Upper lobe of right lung (tissue), 1 donor: ENCODE results near the gene PLEKHA6. TPM values are rescaled to one million over a fixed set of nuclear protein-coding genes. Genes with fewer than 3 reads are reported as not detected.

ENCODE experiments used
- ATAC-seq: fragments of 200-7000 bp; cut with Tn5 transposase; one replicate; pipeline ENCODE4 v1.9.1; 2020; ENCODE audit warnings: mild to moderate bottlenecking, moderate library complexity
- DNase-seq: peaks from one replicate; pipeline ENCODE4 v3.0.0-alpha.2; 2020
- H3K27ac ChIP-seq: fragments of 200-600 bp; one replicate; pipeline ENCODE4 v1.8.0; 2022
- H3K27me3 ChIP-seq: fragments of 200-600 bp; one replicate; pipeline ENCODE4 v1.8.0; 2022; ENCODE audit warnings: mild to moderate bottlenecking
- H3K36me3 ChIP-seq: fragments of 200-600 bp; one replicate; pipeline ENCODE4 v1.8.0; 2022
- H3K4me1 ChIP-seq: fragments of 200-600 bp; one replicate; pipeline ENCODE4 v1.8.0; 2022
- H3K4me3 ChIP-seq: fragments of 200-600 bp; one replicate; pipeline ENCODE4 v1.8.0; 2022; ENCODE audit warnings: mild to moderate bottlenecking
- H3K9me3 ChIP-seq: fragments of 200-600 bp; one replicate; pipeline ENCODE4 v1.8.0; 2022
- intact Hi-C: fragments of 100-400 bp; cut with DNase I; formaldehyde crosslinking; loops from one replicate; pipeline ENCODE4 v1.11.0; 2022
- total RNA-seq: library from RNA; stranded (reverse); fragmentation: NEBNext Ultra II Directional; extraction: Animal tissue kit (Norgen Biotek cat#: 25700); gene quantifications from one replicate; pipeline ENCODE4 v1.2.1, GENCODE V29; 2021
- TF ChIP-seq, protein P1 (sequence below): fragments of 200-600 bp; IDR thresholded peaks from one replicate; pipeline ENCODE4 v1.8.0; 2022; ENCODE audit warnings: antibody characterized with exemption
- donor health status: DM: no; HTN: yes; CAD: no; lungs with severe emphysema.

Gene PLEKHA6
- total RNA-seq, 1 donor from 2014 or later = 7.1 TPM

DNA sequence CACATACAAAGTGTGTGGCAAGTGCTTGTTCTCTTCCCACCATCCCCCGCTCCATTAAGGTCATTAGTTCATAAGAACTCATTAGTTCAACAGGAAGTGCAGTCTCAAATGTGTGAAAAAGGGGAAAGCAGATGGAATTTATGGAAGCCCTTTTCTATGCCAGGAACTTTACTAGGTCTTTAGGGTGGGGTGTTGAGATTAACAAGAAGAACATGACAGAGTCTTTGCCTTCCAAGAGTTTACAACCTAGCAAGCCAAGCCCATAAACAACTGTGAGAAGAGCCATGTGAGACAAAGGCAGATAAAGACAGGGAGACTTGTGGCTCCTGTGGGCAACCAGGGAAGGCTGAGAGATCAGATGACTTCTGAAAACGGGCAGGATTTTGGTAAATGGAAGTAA, 21.4 kb downstream of the PLEKHA6 start:
- Histone ChIP-seq H3K4me1 (no peaks in the 10 kb centered on the region), H3K4me3 (no peak overlapping the region), H3K27me3 (no peaks in the 10 kb centered on the region), H3K9me3 (no peaks in the 10 kb centered on the region), H3K27ac (no peak overlapping the region), H3K36me3 (no peaks in the 10 kb centered on the region)
- ATAC-seq = no peak
- no peak for DNase-seq
- TF ChIP-seq, protein P1, sequence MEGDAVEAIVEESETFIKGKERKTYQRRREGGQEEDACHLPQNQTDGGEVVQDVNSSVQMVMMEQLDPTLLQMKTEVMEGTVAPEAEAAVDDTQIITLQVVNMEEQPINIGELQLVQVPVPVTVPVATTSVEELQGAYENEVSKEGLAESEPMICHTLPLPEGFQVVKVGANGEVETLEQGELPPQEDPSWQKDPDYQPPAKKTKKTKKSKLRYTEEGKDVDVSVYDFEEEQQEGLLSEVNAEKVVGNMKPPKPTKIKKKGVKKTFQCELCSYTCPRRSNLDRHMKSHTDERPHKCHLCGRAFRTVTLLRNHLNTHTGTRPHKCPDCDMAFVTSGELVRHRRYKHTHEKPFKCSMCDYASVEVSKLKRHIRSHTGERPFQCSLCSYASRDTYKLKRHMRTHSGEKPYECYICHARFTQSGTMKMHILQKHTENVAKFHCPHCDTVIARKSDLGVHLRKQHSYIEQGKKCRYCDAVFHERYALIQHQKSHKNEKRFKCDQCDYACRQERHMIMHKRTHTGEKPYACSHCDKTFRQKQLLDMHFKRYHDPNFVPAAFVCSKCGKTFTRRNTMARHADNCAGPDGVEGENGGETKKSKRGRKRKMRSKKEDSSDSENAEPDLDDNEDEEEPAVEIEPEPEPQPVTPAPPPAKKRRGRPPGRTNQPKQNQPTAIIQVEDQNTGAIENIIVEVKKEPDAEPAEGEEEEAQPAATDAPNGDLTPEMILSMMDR = no peak
- intact Hi-C loops = no loop called here

DNA sequence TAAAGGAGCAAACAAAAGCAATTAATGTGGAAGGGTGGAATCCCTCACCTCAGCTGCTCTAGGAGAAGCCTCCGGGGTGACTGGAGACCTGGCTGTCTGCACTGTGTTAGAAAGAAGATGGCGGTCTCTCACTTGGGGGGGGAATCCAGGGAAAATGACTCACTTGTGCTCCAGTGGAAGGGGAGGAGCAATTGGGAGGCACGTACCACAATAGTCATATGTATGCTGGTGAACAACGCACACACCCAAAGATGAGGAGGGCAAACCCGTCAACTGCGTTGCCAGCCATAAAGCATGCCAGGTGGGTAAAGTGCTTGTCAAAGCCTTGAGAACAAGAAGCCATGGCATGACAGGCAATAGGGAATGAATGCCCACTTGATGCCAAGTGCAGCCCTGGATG, 22.1 kb downstream of the PLEKHA6 start:
- intact Hi-C loops = no loop called here
- DNase-seq (no peak), ATAC-seq (no peak)
- Histone ChIP-seq H3K9me3 (no peaks in the 10 kb centered on the region), H3K4me1 (no peaks in the 10 kb centered on the region), H3K27me3 (no peaks in the 10 kb centered on the region), H3K27ac (no peak overlapping the region), H3K36me3 (no peaks in the 10 kb centered on the region), H3K4me3 (no peak overlapping the region)
- TF ChIP-seq, protein P1 = no peak

DNA sequence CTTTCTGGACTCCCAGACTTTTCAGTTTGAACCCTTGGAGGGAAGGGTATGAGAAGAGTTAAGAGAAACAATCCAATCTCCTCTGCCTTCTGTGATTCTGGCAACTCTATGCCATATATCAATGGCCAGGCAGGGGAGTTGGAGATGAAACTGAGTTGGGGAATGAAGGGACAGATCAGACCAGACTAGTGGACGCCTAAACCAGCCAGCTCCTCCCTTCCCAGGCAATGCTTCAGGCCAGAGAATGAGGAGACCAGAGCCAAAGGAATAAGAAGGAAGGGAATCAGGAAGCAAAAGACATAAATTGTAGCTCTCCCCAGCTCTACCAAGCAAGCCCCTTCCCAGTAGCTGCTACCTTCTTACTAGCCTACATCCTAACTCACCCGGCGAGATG, 22.7 kb downstream of the PLEKHA6 start:
- H3K9me3 ChIP-seq = no peaks in the 10 kb centered on the region
- H3K27ac ChIP-seq = no peak overlapping the region
- H3K36me3 ChIP-seq = no peaks in the 10 kb centered on the region
- intact Hi-C loops = no loop called here
- DNase-seq (no peak), ATAC-seq (no peak)
- TF ChIP-seq, protein P1 = no peak
- no peaks in the 10 kb centered on the region for H3K4me1 ChIP-seq
- H3K27me3 ChIP-seq = no peaks in the 10 kb centered on the region
- H3K4me3 ChIP-seq = no peak overlapping the region

DNA sequence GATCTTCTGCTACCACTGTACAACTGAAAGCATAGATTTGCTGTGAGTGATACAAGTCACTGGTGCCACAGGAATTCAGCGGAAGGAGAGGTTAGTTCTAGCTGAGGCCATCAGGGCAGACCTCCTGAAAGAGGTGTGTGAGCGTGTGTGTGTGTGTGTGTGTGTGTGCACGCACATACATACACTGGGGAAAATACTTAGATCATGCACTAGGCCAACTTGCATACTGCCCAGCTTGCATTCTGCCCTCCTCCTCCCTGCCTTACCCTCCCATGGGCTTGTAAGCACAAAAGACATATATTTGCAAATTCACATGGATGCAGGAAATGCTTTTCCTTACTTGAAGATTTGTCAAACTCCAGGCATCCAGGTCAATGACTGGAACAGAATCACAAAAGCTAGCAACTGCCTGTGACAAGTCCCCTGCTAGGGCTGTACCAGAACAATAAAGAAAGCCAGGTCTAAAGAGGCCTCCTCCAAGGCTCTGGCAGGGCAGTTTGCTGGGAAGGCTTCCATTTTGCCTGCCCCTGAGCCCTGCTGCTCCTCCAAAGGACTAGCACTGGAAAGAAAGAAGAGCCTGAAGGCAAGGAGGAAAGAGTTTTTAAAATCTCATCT, 23.2 kb downstream of the PLEKHA6 start:
- H3K4me3 ChIP-seq = no peak overlapping the region
- ATAC-seq (no peak), DNase-seq (no peak)
- H3K27ac ChIP-seq = no peak overlapping the region
- H3K27me3 ChIP-seq = no peaks in the 10 kb centered on the region
- H3K9me3 ChIP-seq = no peaks in the 10 kb centered on the region
- TF ChIP-seq, protein P1 = no peak
- no peaks in the 10 kb centered on the region for H3K4me1 ChIP-seq
- H3K36me3 ChIP-seq = no peaks in the 10 kb centered on the region
- intact Hi-C loops = no loop called here

DNA sequence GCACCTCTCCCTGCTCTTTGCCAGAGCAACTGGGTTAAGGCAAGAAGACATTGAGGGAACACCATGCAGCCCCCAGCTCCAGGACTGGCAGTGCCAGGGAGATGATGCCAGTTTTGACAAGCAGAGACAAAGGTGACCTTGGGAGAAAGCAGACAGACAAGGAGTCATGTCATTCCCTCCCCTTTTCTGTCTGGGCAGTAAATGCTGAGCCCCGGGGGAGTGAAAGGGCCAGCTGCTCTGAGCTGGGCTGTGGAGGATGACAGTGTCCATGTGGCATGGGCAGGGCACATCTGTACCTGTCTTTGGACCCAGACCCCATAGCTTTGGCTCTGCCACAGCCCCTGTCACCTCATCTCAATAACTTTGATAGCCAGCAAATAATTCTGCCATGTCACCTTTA, 24.2 kb downstream of the PLEKHA6 start:
- no peaks in the 10 kb centered on the region for H3K4me1 ChIP-seq
- H3K27ac ChIP-seq = no peak overlapping the region
- H3K27me3 ChIP-seq = no peaks in the 10 kb centered on the region
- no peak for DNase-seq
- H3K36me3 ChIP-seq = no peaks in the 10 kb centered on the region
- no peak for ATAC-seq
- no peak overlapping the region for H3K4me3 ChIP-seq
- TF ChIP-seq, protein P1 = no peak
- no peaks in the 10 kb centered on the region for H3K9me3 ChIP-seq
- intact Hi-C loops = no loop called here

DNA sequence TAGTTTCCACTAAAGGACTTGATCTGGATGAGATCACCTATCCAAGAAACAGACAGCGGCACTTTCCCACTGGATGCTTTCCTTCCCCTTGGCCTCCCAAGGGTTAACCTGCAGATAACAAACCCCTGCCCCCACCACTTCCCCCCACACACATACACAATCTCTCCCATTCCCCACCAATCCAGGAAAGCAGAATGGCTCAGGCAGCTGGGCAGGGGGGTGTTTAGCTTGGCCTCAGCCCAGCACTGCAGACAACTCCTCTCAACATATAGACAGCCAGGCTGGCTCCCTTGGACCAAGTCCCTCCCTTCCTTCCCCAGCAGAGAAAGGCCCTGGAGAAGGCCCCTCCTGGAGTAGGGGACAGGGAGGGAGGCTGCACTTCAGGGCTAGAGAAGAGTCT, 24.6 kb downstream of the PLEKHA6 start:
- ATAC-seq (no peak), DNase-seq (no peak)
- Histone ChIP-seq H3K4me3 (no peak overlapping the region), H3K36me3 (no peaks in the 10 kb centered on the region), H3K27me3 (no peaks in the 10 kb centered on the region), H3K9me3 (no peaks in the 10 kb centered on the region), H3K27ac (no peak overlapping the region), H3K4me1 (no peaks in the 10 kb centered on the region)
- intact Hi-C loops = no loop called here
- TF ChIP-seq, protein P1 = no peak
